CD4-positive, alpha-beta T cell treated with Interleukin-6 for 4 hours (primary cell): ENCODE data around the gene UHRF2.
"Not testable (repeated sequence)": the region's sequence is repeated elsewhere in the genome, so short reads cannot be mapped to it uniquely, and the experiment has no call there.

Experiments used
- DNase-seq: peaks from one replicate; pipeline ENCODE4 v3.0.0-alpha.2; 2020; ENCODE audit warnings: mixed read lengths

The UHRF2 gene

GRCh38 chr9:6498982-6499381 is 86.0 kb downstream of the UHRF2 start:
- DNase-seq: no peak

- DNase-seq: no peak
These were observed 88.7 kb downstream of the UHRF2 start for GRCh38 chr9:6501526-6502210.

- DNase-seq: no peak
These were observed 89.4 kb downstream of the UHRF2 start for GRCh38 chr9:6502399-6502798.

- DNase-seq: no peak
These were observed 93.6 kb downstream of the UHRF2 start for GRCh38 chr9:6506571-6506970.

- no peak for DNase-seq
These were observed 99.2 kb downstream of the UHRF2 start for GRCh38 chr9:6512085-6512657.

GRCh38 chr9:6522263-6522662 is 109.3 kb downstream of the UHRF2 start:
- no peak for DNase-seq

- DNase-seq: no peak
These were observed 112.5 kb downstream of the UHRF2 start for GRCh38 chr9:6525326-6526045.

- no peak for DNase-seq
These were observed 122.6 kb downstream of the UHRF2 start for GRCh38 chr9:6535594-6535993.

- no peak for DNase-seq
These were observed 125.7 kb downstream of the UHRF2 start for GRCh38 chr9:6538666-6539071.

- not testable (repeated sequence) for DNase-seq
These were observed 129.6 kb downstream of the UHRF2 start for GRCh38 chr9:6542617-6543016.

GRCh38 chr9:6543204-6543603 is 130.2 kb downstream of the UHRF2 start:
- DNase-seq: no peak

GRCh38 chr9:6545017-6545691 is 132.2 kb downstream of the UHRF2 start:
- no peak for DNase-seq

- DNase-seq: no peak
These were observed 136.3 kb downstream of the UHRF2 start for GRCh38 chr9:6549106-6549800.

- DNase-seq: no peak
These were observed 138.1 kb downstream of the UHRF2 start for GRCh38 chr9:6551136-6551535.

GRCh38 chr9:6552033-6552432 is 139.0 kb downstream of the UHRF2 start:
- DNase-seq: no peak

- DNase-seq: no peak
These were observed 139.6 kb downstream of the UHRF2 start for GRCh38 chr9:6552498-6553121.

GRCh38 chr9:6553866-6554265 is 140.9 kb downstream of the UHRF2 start:
- DNase-seq: no peak
